WERI-Rb-1 (cell line): Measurements from ENCODE around the gene PARP15.

Source experiments
- DNase-seq: peaks from one replicate; pipeline ENCODE4 v3.0.0-alpha.2; 2020
- H3K27ac ChIP-seq: fragments of 250-450 bp; sonication (Bioruptor Pico); 2 replicates; pipeline ENCODE4 v1.5.1; 2020; ENCODE audit warnings: mild to moderate bottlenecking, moderate library complexity
- H3K27me3 ChIP-seq: fragments of 250-450 bp; sonication (Bioruptor Pico); 2 replicates; pipeline ENCODE4 v1.5.1; 2021; ENCODE audit warnings: mild to moderate bottlenecking, low read depth, moderate library complexity; ENCODE audit not compliant: insufficient read depth, severe bottlenecking
- H3K36me3 ChIP-seq: fragments of 250-450 bp; sonication (Bioruptor Pico); 2 replicates; pipeline ENCODE4 v1.5.1; 2020; ENCODE audit warnings: mild to moderate bottlenecking, moderate library complexity
- H3K4me3 ChIP-seq: 2 replicates; pipeline ENCODE4 v1.5.1; 2011; ENCODE audit warnings: low read depth, mild to moderate bottlenecking, control low read depth, low read length
- H3K9me3 ChIP-seq: fragments of 250-450 bp; sonication (Bioruptor Pico); 2 replicates; pipeline ENCODE4 v1.5.1; 2021; ENCODE audit warnings: mild to moderate bottlenecking, moderate library complexity; ENCODE audit not compliant: severe bottlenecking
- CTCF ChIP-seq: IDR thresholded peaks from 2 replicates; pipeline ENCODE4 v1.5.1; 2011; ENCODE audit warnings: low read depth, mild to moderate bottlenecking, control low read depth, inconsistent platforms, low read length

PARP15 gene

GRCh38 chr3:122665226-122665786 lies 87.9 kb downstream of the PARP15 start:
- H3K4me3 ChIP-seq = no peak overlapping the region; the same call in 1 of the 2 replicates
- H3K36me3 ChIP-seq = no peaks in the 10 kb centered on the region
- peak; percentile 20 for DNase-seq
- TF ChIP-seq CTCF = no peak
- H3K27ac ChIP-seq = peak overlapping the region; percentile 26
- H3K27me3 ChIP-seq = no peaks in the 10 kb centered on the region
- H3K9me3 ChIP-seq = no peaks in the 10 kb centered on the region

- TF ChIP-seq CTCF = no peak
- H3K27me3 ChIP-seq = no peaks in the 10 kb centered on the region
- peak overlapping the region; percentile 26 for H3K27ac ChIP-seq
- DNase-seq = no peak
- H3K4me3 ChIP-seq = no peak overlapping the region
- H3K36me3 ChIP-seq = no peaks in the 10 kb centered on the region
- no peaks in the 10 kb centered on the region for H3K9me3 ChIP-seq
These were observed 88.4 kb downstream of the PARP15 start for GRCh38 chr3:122665881-122666280.

- H3K27me3 ChIP-seq = no peaks in the 10 kb centered on the region
- H3K4me3 ChIP-seq = no peak overlapping the region
- H3K27ac ChIP-seq = no peak overlapping the region
- H3K9me3 ChIP-seq = no peaks in the 10 kb centered on the region
- no peak for DNase-seq
- H3K36me3 ChIP-seq = no peaks in the 10 kb centered on the region
- TF ChIP-seq CTCF = no peak
These were observed 91.7 kb downstream of the PARP15 start for GRCh38 chr3:122668930-122669730.

- Histone ChIP-seq H3K27me3 (no peaks in the 10 kb centered on the region), H3K9me3 (no peaks in the 10 kb centered on the region), H3K36me3 (no peaks in the 10 kb centered on the region), H3K27ac (no peak overlapping the region), H3K4me3 (no peak overlapping the region)
- no peak for DNase-seq
- TF ChIP-seq CTCF = no peak
These were observed 94.1 kb downstream of the PARP15 start for GRCh38 chr3:122671553-122671952.

- no peak for DNase-seq
These were observed 96.9 kb downstream of the PARP15 start for GRCh38 chr3:122674339-122674738.

More at GRCh38 chr3:122674339-122674738, 96.9 kb downstream of the PARP15 start:
- no peak for TF ChIP-seq CTCF
- no peaks in the 10 kb centered on the region for H3K27me3 ChIP-seq
- H3K4me3 ChIP-seq = no peak overlapping the region
- no peak overlapping the region for H3K27ac ChIP-seq
- no peaks in the 10 kb centered on the region for H3K36me3 ChIP-seq
- no peaks in the 10 kb centered on the region for H3K9me3 ChIP-seq
